HG03558 (cell line): Measurements from ENCODE around the gene KRTAP10-7.
"Not testable (repeated sequence)": the region's sequence is repeated elsewhere in the genome, so short reads cannot be mapped to it uniquely, and the experiment has no call there.

Experiments
- ATAC-seq: cut with Tn5 transposase; IDR thresholded peaks from one replicate; pipeline ENCODE4 v1.9.1; 2021; ENCODE audit warnings: moderate number of reproducible peaks; ENCODE audit not compliant: unreplicated experiment; ENCODE audit errors: extremely low read depth

Gene KRTAP10-7

GRCh38 chr21:44589586-44590305 is 10.7 kb upstream of the KRTAP10-7 start:
- no peak for ATAC-seq

- ATAC-seq: no peak
These were observed 10.1 kb upstream of the KRTAP10-7 start for GRCh38 chr21:44590311-44590721.

GRCh38 chr21:44590897-44591800 is 9.2 kb upstream of the KRTAP10-7 start:
- ATAC-seq: not testable (repeated sequence)

- not testable (repeated sequence) for ATAC-seq
These were observed 8.6 kb upstream of the KRTAP10-7 start for GRCh38 chr21:44591801-44592130.

GRCh38 chr21:44592446-44593311 is 7.7 kb upstream of the KRTAP10-7 start, which contains the start of gene KRTAP10-6:
Gene KRTAP10-6 (minus strand): TSS chr21:44592505. CDS start chr21:44592484, 21 bp downstream.
- no peak for ATAC-seq

- no peak for ATAC-seq
These were observed 6.6 kb upstream of the KRTAP10-7 start for GRCh38 chr21:44593598-44594405.

GRCh38 chr21:44594406-44594916 is 5.9 kb upstream of the KRTAP10-7 start:
- no peak for ATAC-seq

GRCh38 chr21:44595524-44595923 is 4.9 kb upstream of the KRTAP10-7 start:
- no peak for ATAC-seq

- no peak for ATAC-seq
These were observed 4.2 kb upstream of the KRTAP10-7 start for GRCh38 chr21:44596068-44596725.

- ATAC-seq: no peak
These were observed 2.3 kb upstream of the KRTAP10-7 start for GRCh38 chr21:44598061-44598460.

- no peak for ATAC-seq
These were observed 950 bp upstream of the KRTAP10-7 start for GRCh38 chr21:44599264-44600029.

GRCh38 chr21:44601091-44601490 is 694 bp downstream of the KRTAP10-7 start:
- ATAC-seq: not testable (repeated sequence)

GRCh38 chr21:44601596-44602462 is 1.4 kb downstream of the KRTAP10-7 start:
- ATAC-seq: no peak

- ATAC-seq: no peak
These were observed 2.1 kb downstream of the KRTAP10-7 start for GRCh38 chr21:44602463-44602850.

GRCh38 chr21:44603109-44603875 is 2.9 kb downstream of the KRTAP10-7 start:
- no peak for ATAC-seq

- no peak for ATAC-seq
These were observed 3.5 kb downstream of the KRTAP10-7 start for GRCh38 chr21:44603911-44604310.

- no peak for ATAC-seq
These were observed 6.1 kb downstream of the KRTAP10-7 start for GRCh38 chr21:44606495-44606894.
